Nucleus accumbens (tissue), 56 donors: Measurements from ENCODE around the gene HHEX.
"Not testable (repeated sequence)": the region's sequence is repeated elsewhere in the genome, so short reads cannot be mapped to it uniquely, and the experiment has no call there.

Source experiments
- DNase-seq, 56 donors: peaks; one replicate each; lab custom pipeline; 2025; lab: John Stamatoyannopoulos, UW

The HHEX gene

DNA sequence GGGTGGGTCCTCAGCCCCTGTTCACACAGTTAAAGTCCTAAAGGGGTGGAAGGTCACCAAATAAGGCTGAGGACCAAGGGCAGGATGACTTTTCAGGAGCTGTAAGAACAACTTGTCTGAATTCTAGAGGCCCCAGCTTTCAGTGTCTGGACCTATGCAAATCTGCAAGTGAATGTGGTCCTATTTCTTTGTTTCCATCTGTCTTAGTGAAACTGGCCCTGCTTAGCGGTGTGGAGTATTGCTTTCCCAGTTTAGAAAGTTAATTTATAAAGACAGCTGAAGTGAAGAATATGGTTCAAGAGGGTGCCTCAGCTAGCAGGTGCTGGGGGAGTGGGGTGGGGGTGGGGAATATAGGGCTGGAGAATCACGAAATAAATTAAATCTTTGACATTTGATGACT lies 40.1 kb downstream of the HHEX start:
- DNase-seq: no peak

GRCh38 chr10:92732958-92733357 lies 43.2 kb downstream of the HHEX start:
- no peak for DNase-seq

DNA sequence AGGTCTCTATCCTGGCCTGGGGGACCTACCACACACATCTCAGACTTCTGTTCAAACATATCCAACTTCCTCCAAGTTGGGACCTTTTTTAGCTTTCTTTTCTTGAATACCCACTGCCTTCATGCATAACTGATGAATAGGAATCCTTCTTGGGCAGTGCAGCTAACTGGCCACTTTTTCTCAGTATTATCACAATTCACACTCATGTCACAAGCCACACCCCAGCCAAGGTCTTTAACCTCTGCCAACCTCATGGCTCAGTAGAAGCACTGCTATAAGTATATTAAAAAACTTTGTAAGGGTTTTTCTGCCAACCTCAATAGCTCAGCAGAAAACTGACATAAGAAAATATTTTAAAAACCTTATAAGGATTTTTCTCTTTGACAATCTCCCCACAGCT lies 44.5 kb downstream of the HHEX start:
- no peak for DNase-seq

DNA sequence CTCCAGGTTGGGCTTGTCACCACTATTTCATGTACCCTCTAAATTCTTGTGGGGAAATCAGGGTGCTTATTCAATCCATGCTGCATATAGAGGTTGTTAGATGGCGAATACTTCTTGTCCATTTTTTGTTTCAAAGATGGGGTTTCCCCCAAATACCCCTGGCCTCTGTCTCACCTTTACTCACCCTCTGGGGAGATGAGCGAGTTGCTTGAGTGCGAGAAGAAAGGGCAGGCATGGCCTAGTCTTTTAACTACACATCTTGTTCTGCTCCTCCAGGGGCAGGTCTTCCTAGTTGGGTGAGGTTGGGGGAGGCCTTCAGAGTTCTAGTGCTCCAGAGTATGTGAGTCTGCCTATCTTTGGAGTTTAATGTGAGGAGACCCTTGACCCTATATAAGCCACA lies 46.2 kb downstream of the HHEX start:
- no peak for DNase-seq

GRCh38 chr10:92737484-92737883 lies 47.7 kb downstream of the HHEX start:
- no peak for DNase-seq

GRCh38 chr10:92740762-92741161 lies 51.0 kb downstream of the HHEX start:
- no peak for DNase-seq

- not testable (repeated sequence) for DNase-seq
Measured at GRCh38 chr10:92741741-92742140, 52.0 kb downstream of the HHEX start.

DNA sequence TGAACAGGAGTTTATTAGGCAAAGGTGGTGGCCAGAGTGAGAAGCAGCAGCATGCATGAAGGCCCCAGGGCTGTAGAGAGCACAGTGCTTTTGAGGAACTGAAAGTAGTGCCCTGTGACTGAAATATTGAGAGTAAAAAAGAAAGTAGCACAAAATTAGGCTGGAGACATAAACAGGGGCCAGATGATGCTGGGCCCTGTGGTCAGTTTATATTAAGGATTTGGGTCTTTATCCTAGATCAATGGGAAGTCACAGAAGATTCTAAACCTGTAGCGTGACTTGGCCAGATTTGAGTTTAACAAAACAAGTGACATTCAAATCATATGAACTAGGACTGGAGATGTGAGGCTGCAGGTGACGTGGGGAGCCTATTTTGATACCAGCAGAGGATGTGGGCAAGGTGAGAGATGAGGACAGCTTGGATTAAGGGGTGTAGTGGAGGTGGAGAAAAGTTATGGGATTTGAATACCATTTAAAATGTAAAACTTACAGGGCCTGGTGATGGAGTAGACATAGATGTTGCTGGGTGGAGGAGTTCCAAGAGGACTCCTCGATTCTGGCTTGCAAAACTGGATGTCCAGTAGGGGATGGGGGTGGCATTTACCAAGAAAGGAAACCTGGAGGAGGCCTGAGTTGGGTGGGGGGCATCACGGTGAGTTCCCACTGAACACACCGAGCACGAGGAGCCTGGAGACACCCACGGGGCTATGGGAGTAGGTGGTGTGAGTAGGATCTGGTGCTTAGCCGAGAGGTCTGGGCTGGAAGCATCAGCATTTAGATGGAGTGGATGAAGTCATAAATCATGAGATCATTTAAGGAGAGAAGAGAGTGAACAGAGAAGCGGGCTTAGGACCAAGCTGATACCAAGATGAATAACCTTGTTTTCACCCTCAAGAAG lies 52.8 kb downstream of the HHEX start:
- peak in 3 of 56 donors; percentile 1 to 5 (median 1) for DNase-seq
